K562 (cell line): ENCODE measurements around the gene MAP7D1. TPM values are rescaled to one million over a fixed set of nuclear protein-coding genes. Genes with fewer than 3 reads are reported as not detected.

ENCODE experiments used
- ARID1B ChIP-seq: fragments of 450-650 bp; IDR thresholded peaks from 2 replicates; pipeline ENCODE4 v1.6.1; 2016; ENCODE audit warnings: antibody characterized with exemption, mild to moderate bottlenecking, inconsistent platforms
- BRD9 ChIP-seq: fragments of 450-650 bp; IDR thresholded peaks from 2 replicates; pipeline ENCODE4 v1.6.1; 2018; ENCODE audit warnings: low read depth; ENCODE audit not compliant: partially characterized antibody
- CBX1 ChIP-seq: sonication (generic); IDR thresholded peaks from 2 replicates; pipeline ENCODE4 v1.6.1; 2016; ENCODE audit warnings: antibody characterized with exemption, low read depth, mild to moderate bottlenecking
- CHD4 ChIP-seq: fragments of 200-600 bp; sonication (generic); IDR thresholded peaks from 3 replicates; pipeline ENCODE4 v1.6.1; 2012; ENCODE audit warnings: low read depth, mild to moderate bottlenecking, mixed read lengths, low read length, inconsistent platforms; ENCODE audit not compliant: insufficient read depth, insufficient replicate concordance, poor library complexity, severe bottlenecking
- CREBBP ChIP-seq: IDR thresholded peaks from one replicate; pipeline ENCODE4 v1.6.1; 2012; ENCODE audit warnings: low read depth, mild to moderate bottlenecking, control low read depth, inconsistent platforms, low read length
- CSDE1 ChIP-seq, 2 experiments: fragments of 450-650 bp; IDR thresholded peaks; 2 replicates each; pipeline ENCODE4 v1.6.1; 2016; ENCODE audit warnings: mild to moderate bottlenecking in 1 of 2
- FOSL1 ChIP-seq: fragments of 200-800 bp; sonication (Bioruptor generic); conservative IDR thresholded peaks from 2 replicates; pipeline ENCODE4 v1.6.1; 2016; ENCODE audit warnings: missing genetic modification characterization, missing compliant biosample characterization
- JUN ChIP-seq, 2 experiments: sonication (generic) in 1 of 2; formaldehyde crosslinking in 1 of 2; IDR thresholded peaks; 2 replicates each; pipeline versions ENCODE4 v1.6.1 to v1.8.0; 2012 to 2022; ENCODE audit warnings: borderline replicate concordance in 2 of 2, mild to moderate bottlenecking in 2 of 2, improper control_type of control experiment in 1 of 2, low read depth in 1 of 2, low read length in 1 of 2, missing genetic modification reagents in 1 of 2
- MCM3 ChIP-seq: fragments of 450-650 bp; IDR thresholded peaks from 2 replicates; pipeline ENCODE4 v1.6.1; 2016
- MED1 ChIP-seq: sonication (generic); formaldehyde crosslinking; IDR thresholded peaks from 2 replicates; pipeline ENCODE4 v1.8.1; 2023; ENCODE audit warnings: missing genetic modification reagents, borderline replicate concordance
- NFIC ChIP-seq: fragments of 450-650 bp; IDR thresholded peaks from 2 replicates; pipeline ENCODE4 v1.6.1; 2017; ENCODE audit warnings: mild to moderate bottlenecking, inconsistent platforms
- PCBP1 ChIP-seq: fragments of 200-400 bp; formaldehyde crosslinking; IDR thresholded peaks from 2 replicates; pipeline ENCODE4 v1.6.1; 2018; ENCODE audit warnings: mild to moderate bottlenecking, low read depth, low read length; ENCODE audit not compliant: poor library complexity, severe bottlenecking
- PHB2 ChIP-seq: fragments of 450-650 bp; IDR thresholded peaks from 2 replicates; pipeline ENCODE4 v1.6.1; 2017; ENCODE audit warnings: low read depth
- TRIM24 ChIP-seq, 2 experiments: fragments of 450-650 bp; IDR thresholded peaks; 2 replicates each; pipeline ENCODE4 v1.6.1; 2016
- ZBTB7A ChIP-seq: IDR thresholded peaks from 2 replicates; pipeline ENCODE4 v1.6.1; 2011; ENCODE audit warnings: low read depth, mild to moderate bottlenecking, low read length, moderate library complexity, borderline replicate concordance; ENCODE audit not compliant: control insufficient read depth
- ZC3H4 ChIP-seq: sonication (generic); formaldehyde crosslinking; IDR thresholded peaks from 2 replicates; pipeline ENCODE4 v1.9.0; 2021; ENCODE audit warnings: missing genetic modification reagents, borderline replicate concordance
- polyA plus RNA-seq, 8 experiments: library from polyadenylated mRNA; depleted of rRNA in 4 of 8; stranded (reverse) in 5 of 8; unstranded in 3 of 8; fragments of >200 nt; fragmentation: Nextera tagmentation in 2 of 8; fragmentation: Illumina TruSeq in 1 of 8; extraction: Ambion mirVana in 2 of 8; extraction: Trizol in 1 of 8; gene quantifications; 2 replicates each; pipeline versions ENCODE4 v1.2.1 to v1.2.3, GENCODE V29; 2011 to 2014; ENCODE audit warnings: inconsistent platforms in 1 of 8, missing spikeins in 1 of 8
- total RNA-seq, 7 experiments: library from RNA; depleted of rRNA in 6 of 7; stranded (reverse); fragments of >200 nt in 6 of 7; fragmentation: Illumina TruSeq in 2 of 7; extraction: Trizol in 2 of 7; gene quantifications; 2 replicates each; pipeline versions ENCODE4 v1.2.1 to v1.2.3, GENCODE V29; 2011 to 2021; ENCODE audit warnings: low replicate concordance in 1 of 7
- TF ChIP-seq, protein P1 (sequence below): fragments of 450-650 bp; formaldehyde crosslinking; IDR thresholded peaks from 2 replicates; pipeline ENCODE4 v1.4.0; 2020; ENCODE audit warnings: mild to moderate bottlenecking, moderate library complexity
- TF ChIP-seq, protein P2 (sequence below): sonication (generic); formaldehyde crosslinking; IDR thresholded peaks from 2 replicates; pipeline ENCODE4 v1.8.0; 2022; ENCODE audit warnings: mild to moderate bottlenecking, low read depth, missing genetic modification reagents
- TF ChIP-seq, protein P3 (sequence below): fragments of 450-650 bp; IDR thresholded peaks from 2 replicates; pipeline ENCODE4 v1.6.1; 2017; ENCODE audit warnings: antibody characterized with exemption
- TF ChIP-seq, protein P4 (sequence below): sonication (generic); formaldehyde crosslinking; IDR thresholded peaks from 2 replicates; pipeline ENCODE4 v1.8.0; 2022; ENCODE audit warnings: missing genetic modification reagents, mild to moderate bottlenecking, borderline replicate concordance

Gene MAP7D1
- total and polyA plus RNA-seq, 9 of the 15 experiments (the other 6 are each of a cell fraction or from before 2014, with no cell fraction given) = 3.6 to 108 (median 34.5) TPM

DNA sequence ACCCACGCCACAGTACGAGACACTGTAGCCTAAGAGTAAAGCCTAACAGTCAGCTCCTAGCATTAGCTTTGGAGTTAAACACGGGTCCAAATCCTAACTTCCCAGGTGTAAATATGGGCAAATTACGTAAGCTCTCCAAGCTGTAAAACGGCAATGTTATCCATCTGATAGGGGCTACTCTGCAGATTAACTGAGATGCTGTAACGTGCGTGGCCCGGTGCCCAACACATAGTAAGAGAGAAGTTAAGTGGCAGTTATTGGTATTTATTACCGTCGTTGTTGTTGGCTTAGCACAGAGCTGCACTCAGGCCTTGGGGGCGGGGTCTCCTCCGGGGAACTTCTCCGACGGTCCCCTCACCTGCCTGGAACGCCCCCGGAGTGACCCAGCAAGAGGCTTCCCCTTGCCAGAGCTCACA, 7.1 kb upstream of the MAP7D1 start (continued):
- TF ChIP-seq, protein P1, sequence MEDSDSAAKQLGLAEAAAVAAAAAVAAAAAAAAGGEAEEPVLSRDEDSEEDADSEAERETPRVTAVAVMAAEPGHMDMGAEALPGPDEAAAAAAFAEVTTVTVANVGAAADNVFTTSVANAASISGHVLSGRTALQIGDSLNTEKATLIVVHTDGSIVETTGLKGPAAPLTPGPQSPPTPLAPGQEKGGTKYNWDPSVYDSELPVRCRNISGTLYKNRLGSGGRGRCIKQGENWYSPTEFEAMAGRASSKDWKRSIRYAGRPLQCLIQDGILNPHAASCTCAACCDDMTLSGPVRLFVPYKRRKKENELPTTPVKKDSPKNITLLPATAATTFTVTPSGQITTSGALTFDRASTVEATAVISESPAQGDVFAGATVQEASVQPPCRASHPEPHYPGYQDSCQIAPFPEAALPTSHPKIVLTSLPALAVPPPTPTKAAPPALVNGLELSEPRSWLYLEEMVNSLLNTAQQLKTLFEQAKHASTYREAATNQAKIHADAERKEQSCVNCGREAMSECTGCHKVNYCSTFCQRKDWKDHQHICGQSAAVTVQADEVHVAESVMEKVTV (CRISPR knock-in tag) = no peak
- TF ChIP-seq CHD4 (peak; percentile 44), PCBP1 (no peak), JUN (IDR thresholded peaks at IDR 0.05; ENCODE audit: borderline replicate concordance, low read depth, low read length) (no peak), JUN (CRISPR knock-in tag; IDR thresholded peaks at IDR 0.05; ENCODE audit: borderline replicate concordance) (0 out of 2 replicates have a peak, but pooled peaks have one; percentile 22), MED1 (CRISPR knock-in tag) (no peak), NFIC (peak; percentile 3; the same call in 1 of the 2 replicates), CREBBP (no peak), MCM3 (no peak), ZBTB7A (no peak), TRIM24 (IDR thresholded peaks at IDR 0.05) (0 out of 4 replicates have a peak, but pooled peaks of 1 of the 2 experiments have one; percentile 5), BRD9 (peak; percentile 23), CBX1 (no peak), PHB2 (no peak), CSDE1 (IDR thresholded peaks at IDR 0.05) (no peak), FOSL1 (tag) (no peak; the same call in 1 of the 2 replicates), ZC3H4 (CRISPR knock-in tag) (peak; percentile 43; the same call in 1 of the 2 replicates), ARID1B (no peak)
- TF ChIP-seq, protein P2, sequence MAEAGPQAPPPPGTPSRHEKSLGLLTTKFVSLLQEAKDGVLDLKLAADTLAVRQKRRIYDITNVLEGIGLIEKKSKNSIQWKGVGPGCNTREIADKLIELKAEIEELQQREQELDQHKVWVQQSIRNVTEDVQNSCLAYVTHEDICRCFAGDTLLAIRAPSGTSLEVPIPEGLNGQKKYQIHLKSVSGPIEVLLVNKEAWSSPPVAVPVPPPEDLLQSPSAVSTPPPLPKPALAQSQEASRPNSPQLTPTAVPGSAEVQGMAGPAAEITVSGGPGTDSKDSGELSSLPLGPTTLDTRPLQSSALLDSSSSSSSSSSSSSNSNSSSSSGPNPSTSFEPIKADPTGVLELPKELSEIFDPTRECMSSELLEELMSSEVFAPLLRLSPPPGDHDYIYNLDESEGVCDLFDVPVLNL (CRISPR knock-in tag) = no peak
- TF ChIP-seq, protein P3, sequence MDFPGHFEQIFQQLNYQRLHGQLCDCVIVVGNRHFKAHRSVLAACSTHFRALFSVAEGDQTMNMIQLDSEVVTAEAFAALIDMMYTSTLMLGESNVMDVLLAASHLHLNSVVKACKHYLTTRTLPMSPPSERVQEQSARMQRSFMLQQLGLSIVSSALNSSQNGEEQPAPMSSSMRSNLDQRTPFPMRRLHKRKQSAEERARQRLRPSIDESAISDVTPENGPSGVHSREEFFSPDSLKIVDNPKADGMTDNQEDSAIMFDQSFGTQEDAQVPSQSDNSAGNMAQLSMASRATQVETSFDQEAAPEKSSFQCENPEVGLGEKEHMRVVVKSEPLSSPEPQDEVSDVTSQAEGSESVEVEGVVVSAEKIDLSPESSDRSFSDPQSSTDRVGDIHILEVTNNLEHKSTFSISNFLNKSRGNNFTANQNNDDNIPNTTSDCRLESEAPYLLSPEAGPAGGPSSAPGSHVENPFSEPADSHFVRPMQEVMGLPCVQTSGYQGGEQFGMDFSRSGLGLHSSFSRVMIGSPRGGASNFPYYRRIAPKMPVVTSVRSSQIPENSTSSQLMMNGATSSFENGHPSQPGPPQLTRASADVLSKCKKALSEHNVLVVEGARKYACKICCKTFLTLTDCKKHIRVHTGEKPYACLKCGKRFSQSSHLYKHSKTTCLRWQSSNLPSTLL = no peak
- TF ChIP-seq, protein P4, sequence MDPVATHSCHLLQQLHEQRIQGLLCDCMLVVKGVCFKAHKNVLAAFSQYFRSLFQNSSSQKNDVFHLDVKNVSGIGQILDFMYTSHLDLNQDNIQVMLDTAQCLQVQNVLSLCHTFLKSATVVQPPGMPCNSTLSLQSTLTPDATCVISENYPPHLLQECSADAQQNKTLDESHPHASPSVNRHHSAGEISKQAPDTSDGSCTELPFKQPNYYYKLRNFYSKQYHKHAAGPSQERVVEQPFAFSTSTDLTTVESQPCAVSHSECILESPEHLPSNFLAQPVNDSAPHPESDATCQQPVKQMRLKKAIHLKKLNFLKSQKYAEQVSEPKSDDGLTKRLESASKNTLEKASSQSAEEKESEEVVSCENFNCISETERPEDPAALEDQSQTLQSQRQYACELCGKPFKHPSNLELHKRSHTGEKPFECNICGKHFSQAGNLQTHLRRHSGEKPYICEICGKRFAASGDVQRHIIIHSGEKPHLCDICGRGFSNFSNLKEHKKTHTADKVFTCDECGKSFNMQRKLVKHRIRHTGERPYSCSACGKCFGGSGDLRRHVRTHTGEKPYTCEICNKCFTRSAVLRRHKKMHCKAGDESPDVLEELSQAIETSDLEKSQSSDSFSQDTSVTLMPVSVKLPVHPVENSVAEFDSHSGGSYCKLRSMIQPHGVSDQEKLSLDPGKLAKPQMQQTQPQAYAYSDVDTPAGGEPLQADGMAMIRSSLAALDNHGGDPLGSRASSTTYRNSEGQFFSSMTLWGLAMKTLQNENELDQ (CRISPR knock-in tag) = no peak
